ENCODE results near the gene PLCE1. TPM values are rescaled to one million over a fixed set of nuclear protein-coding genes. Genes with fewer than 3 reads are reported as not detected.
A peak's percentile ranks its signal among the peaks of the same experiment; 100 is the strongest.

PLCE1 gene
- total RNA-seq, 1 donor from 2014 or later: 0.84 TPM

DNA sequence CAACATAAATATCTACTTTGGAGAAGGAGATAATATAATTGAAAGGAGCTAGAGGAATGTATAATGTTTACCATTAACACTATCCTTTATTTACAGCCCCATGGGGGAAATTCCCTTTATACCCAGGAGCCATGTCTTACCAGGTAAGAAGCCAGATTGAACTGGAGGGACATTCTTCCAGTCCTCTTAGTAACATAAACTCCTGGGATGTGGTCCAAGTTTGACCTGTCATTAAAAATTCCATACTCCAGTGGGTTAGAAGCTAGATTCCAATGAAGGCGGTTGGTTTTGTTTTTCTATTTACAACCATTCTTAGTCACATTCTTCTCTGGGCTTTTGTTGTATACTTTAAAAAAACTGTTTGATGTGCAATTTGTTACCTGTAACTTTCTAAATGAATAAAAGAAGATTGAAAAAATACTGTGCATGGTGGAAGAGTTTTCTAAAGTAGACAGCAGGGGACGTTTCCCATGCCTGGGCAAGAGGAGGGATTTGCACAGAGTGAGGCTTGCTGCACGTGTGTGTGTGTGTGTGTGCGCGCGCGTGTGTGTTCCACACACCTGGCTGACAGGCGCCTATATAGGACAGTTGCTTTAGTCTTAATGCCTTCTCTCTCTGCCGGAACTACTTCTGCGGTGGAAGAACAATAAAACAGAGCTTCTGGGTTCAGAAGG is 2.0 kb downstream of the PLCE1 start:
- H2AFZ ChIP-seq (ENCODE audit: low read depth, low read length): no peak overlapping the region
- DNase-seq (ENCODE audit: low read depth): peak; percentile 81
- no peak overlapping the region for H3K27ac ChIP-seq (ENCODE audit: low read depth, low read length)
- H3K79me2 ChIP-seq (ENCODE audit: insufficient read depth, low read length): no peaks in the 10 kb centered on the region
- H4K20me1 ChIP-seq (ENCODE audit: insufficient read depth, low read length): peaks cover 3% of the 10 kb centered on the region
- peaks cover 52% of the 10 kb centered on the region for H3K4me1 ChIP-seq (ENCODE audit: insufficient read depth, low read length)
- Mint-ChIP-seq H3K4me3 (ENCODE audit: unreplicated experiment) (no peak overlapping the region), H3K36me3 (ENCODE audit: low read depth, unreplicated experiment) (no peaks in the 10 kb centered on the region), H3K4me1 (ENCODE audit: low read depth, unreplicated experiment) (peaks cover 22% of the 10 kb centered on the region), H3K27me3 (ENCODE audit: low read depth, unreplicated experiment) (peaks cover 12% of the 10 kb centered on the region), H3K9me3 (ENCODE audit: unreplicated experiment) (no peaks in the 10 kb centered on the region), H3K27ac (ENCODE audit: unreplicated experiment) (no peak overlapping the region)
- FAIRE-seq: no peak
- no peaks in the 10 kb centered on the region for H3K36me3 ChIP-seq (ENCODE audit: insufficient read depth, low read length)
- H3K27me3 ChIP-seq (ENCODE audit: insufficient read depth, low read length): no peaks in the 10 kb centered on the region
- H3K4me2 ChIP-seq (ENCODE audit: low read length): peak overlapping the region; percentile 93
- TF ChIP-seq EZH2 (IDR thresholded peaks at IDR 0.05; ENCODE audit: insufficient read depth, low read length): no peak
- TF ChIP-seq, protein P1, sequence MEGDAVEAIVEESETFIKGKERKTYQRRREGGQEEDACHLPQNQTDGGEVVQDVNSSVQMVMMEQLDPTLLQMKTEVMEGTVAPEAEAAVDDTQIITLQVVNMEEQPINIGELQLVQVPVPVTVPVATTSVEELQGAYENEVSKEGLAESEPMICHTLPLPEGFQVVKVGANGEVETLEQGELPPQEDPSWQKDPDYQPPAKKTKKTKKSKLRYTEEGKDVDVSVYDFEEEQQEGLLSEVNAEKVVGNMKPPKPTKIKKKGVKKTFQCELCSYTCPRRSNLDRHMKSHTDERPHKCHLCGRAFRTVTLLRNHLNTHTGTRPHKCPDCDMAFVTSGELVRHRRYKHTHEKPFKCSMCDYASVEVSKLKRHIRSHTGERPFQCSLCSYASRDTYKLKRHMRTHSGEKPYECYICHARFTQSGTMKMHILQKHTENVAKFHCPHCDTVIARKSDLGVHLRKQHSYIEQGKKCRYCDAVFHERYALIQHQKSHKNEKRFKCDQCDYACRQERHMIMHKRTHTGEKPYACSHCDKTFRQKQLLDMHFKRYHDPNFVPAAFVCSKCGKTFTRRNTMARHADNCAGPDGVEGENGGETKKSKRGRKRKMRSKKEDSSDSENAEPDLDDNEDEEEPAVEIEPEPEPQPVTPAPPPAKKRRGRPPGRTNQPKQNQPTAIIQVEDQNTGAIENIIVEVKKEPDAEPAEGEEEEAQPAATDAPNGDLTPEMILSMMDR (IDR thresholded peaks at IDR 0.05; ENCODE audit: insufficient read depth, low read depth, low read length): no peak
- H3K9ac ChIP-seq (ENCODE audit: low read length): no peak overlapping the region
- H3K4me3 ChIP-seq (ENCODE audit: insufficient read depth, low read depth, low read length): no peak overlapping the region
- no peaks in the 10 kb centered on the region for H3K9me3 ChIP-seq (ENCODE audit: insufficient read depth, low read depth, low read length)

DNA sequence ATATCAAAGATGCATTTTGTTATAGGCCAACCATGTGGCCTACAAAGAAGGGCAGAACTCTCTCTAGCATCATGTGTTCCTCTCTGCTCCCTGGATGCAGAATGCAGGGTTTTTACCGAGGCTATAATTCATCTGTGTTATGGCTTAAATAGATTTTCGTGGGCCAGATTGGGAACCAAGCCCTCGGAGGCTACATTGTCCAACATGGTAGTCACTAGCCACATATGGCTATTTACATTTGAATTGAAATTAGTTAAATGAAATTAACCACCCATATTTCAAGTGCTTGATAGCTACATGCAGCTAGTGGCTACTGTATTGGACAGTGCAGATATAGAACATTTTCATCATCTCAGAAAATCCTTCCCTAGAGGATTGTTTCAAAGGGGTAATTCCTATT is 2.8 kb downstream of the PLCE1 start:
- Histone ChIP-seq H3K9ac (ENCODE audit: low read length) (no peak overlapping the region), H3K27me3 (ENCODE audit: insufficient read depth, low read length) (no peaks in the 10 kb centered on the region), H4K20me1 (ENCODE audit: insufficient read depth, low read length) (peaks cover 3% of the 10 kb centered on the region), H3K9me3 (ENCODE audit: insufficient read depth, low read depth, low read length) (no peaks in the 10 kb centered on the region), H3K36me3 (ENCODE audit: insufficient read depth, low read length) (no peaks in the 10 kb centered on the region), H3K27ac (ENCODE audit: low read depth, low read length) (no peak overlapping the region), H3K79me2 (ENCODE audit: insufficient read depth, low read length) (no peaks in the 10 kb centered on the region), H3K4me3 (ENCODE audit: insufficient read depth, low read depth, low read length) (no peak overlapping the region), H3K4me1 (ENCODE audit: insufficient read depth, low read length) (peaks cover 44% of the 10 kb centered on the region), H3K4me2 (ENCODE audit: low read length) (peak overlapping the region; percentile 93), H2AFZ (ENCODE audit: low read depth, low read length) (no peak overlapping the region)
- H3K27ac Mint-ChIP-seq (ENCODE audit: unreplicated experiment): no peak overlapping the region
- DNase-seq (ENCODE audit: low read depth): no peak
- TF ChIP-seq, protein P1 (IDR thresholded peaks at IDR 0.05; ENCODE audit: insufficient read depth, low read depth, low read length): no peak
- TF ChIP-seq EZH2 (IDR thresholded peaks at IDR 0.05; ENCODE audit: insufficient read depth, low read length): no peak
- FAIRE-seq: peak; percentile 37
- H3K9me3 Mint-ChIP-seq (ENCODE audit: unreplicated experiment): no peaks in the 10 kb centered on the region
- peaks cover 14% of the 10 kb centered on the region for H3K4me1 Mint-ChIP-seq (ENCODE audit: low read depth, unreplicated experiment)
- no peak overlapping the region for H3K4me3 Mint-ChIP-seq (ENCODE audit: unreplicated experiment)
- no peaks in the 10 kb centered on the region for H3K36me3 Mint-ChIP-seq (ENCODE audit: low read depth, unreplicated experiment)
- peaks cover 12% of the 10 kb centered on the region for H3K27me3 Mint-ChIP-seq (ENCODE audit: low read depth, unreplicated experiment)

DNA sequence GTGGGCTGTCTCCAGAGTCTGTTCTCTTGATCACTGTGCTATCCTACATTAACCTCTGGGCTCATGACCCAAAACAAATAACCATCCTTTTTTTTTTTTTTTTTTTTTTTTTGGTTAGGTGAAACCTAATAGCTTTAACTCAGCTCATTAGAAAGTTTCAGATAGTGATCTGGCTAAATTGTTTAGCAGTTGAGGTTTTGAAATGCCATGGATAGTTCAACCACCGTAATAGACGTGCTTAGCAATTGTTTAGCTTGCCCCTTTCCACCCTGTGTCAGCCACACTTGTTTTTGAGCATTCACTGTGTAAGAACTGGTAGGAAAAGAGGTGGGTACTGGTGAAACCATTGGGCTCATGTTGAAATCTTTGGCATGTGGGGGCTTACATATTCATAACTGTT is 3.8 kb downstream of the PLCE1 start:
- no peaks in the 10 kb centered on the region for H3K36me3 ChIP-seq (ENCODE audit: insufficient read depth, low read length)
- no peak overlapping the region for H3K4me2 ChIP-seq (ENCODE audit: low read length)
- DNase-seq (ENCODE audit: low read depth) (no peak), FAIRE-seq (no peak)
- no peaks in the 10 kb centered on the region for H3K9me3 Mint-ChIP-seq (ENCODE audit: unreplicated experiment)
- H3K9me3 ChIP-seq (ENCODE audit: insufficient read depth, low read depth, low read length): no peaks in the 10 kb centered on the region
- no peak overlapping the region for H3K9ac ChIP-seq (ENCODE audit: low read length)
- H3K4me1 Mint-ChIP-seq (ENCODE audit: low read depth, unreplicated experiment): peaks cover 6% of the 10 kb centered on the region
- TF ChIP-seq, protein P1 (IDR thresholded peaks at IDR 0.05; ENCODE audit: insufficient read depth, low read depth, low read length): no peak
- TF ChIP-seq EZH2 (IDR thresholded peaks at IDR 0.05; ENCODE audit: insufficient read depth, low read length): no peak
- H3K79me2 ChIP-seq (ENCODE audit: insufficient read depth, low read length): no peaks in the 10 kb centered on the region
- H3K27ac Mint-ChIP-seq (ENCODE audit: unreplicated experiment): no peak overlapping the region
- no peaks in the 10 kb centered on the region for H3K27me3 ChIP-seq (ENCODE audit: insufficient read depth, low read length)
- H3K36me3 Mint-ChIP-seq (ENCODE audit: low read depth, unreplicated experiment): no peaks in the 10 kb centered on the region
- H2AFZ ChIP-seq (ENCODE audit: low read depth, low read length): no peak overlapping the region
- H3K4me3 ChIP-seq (ENCODE audit: insufficient read depth, low read depth, low read length): no peak overlapping the region
- H3K4me3 Mint-ChIP-seq (ENCODE audit: unreplicated experiment): no peak overlapping the region
- H4K20me1 ChIP-seq (ENCODE audit: insufficient read depth, low read length): peaks cover 3% of the 10 kb centered on the region
- no peak overlapping the region for H3K27ac ChIP-seq (ENCODE audit: low read depth, low read length)
- peaks cover 12% of the 10 kb centered on the region for H3K27me3 Mint-ChIP-seq (ENCODE audit: low read depth, unreplicated experiment)
- peaks cover 35% of the 10 kb centered on the region for H3K4me1 ChIP-seq (ENCODE audit: insufficient read depth, low read length)
